Hematopoietic multipotent progenitor cell treated with erythropoietin and hydrocortisone succinate and interleukin-3 and kit ligand, for 8 days (in vitro differentiated cells): Measurements from ENCODE around the gene RASA3.

Experiments
- DNase-seq: peaks from one replicate; pipeline ENCODE4 v3.0.0-alpha.2; 2015

The RASA3 gene

GRCh38 chr13:113974304-113975281 is 157.8 kb downstream of the RASA3 start:
- no peak for DNase-seq

- DNase-seq = no peak
Measured at GRCh38 chr13:113973218-113974164, 158.9 kb downstream of the RASA3 start, which contains the start of gene C13orf46. TSS of gene C13orf46 (minus strand) at chr13:113974076. CDS start at chr13:113973997, 79 bp downstream.

GRCh38 chr13:113972451-113973217 is 159.8 kb downstream of the RASA3 start:
- no peak for DNase-seq

GRCh38 chr13:113971471-113972231 is 160.8 kb downstream of the RASA3 start:
- no peak for DNase-seq

GRCh38 chr13:113970810-113971470 is 161.5 kb downstream of the RASA3 start:
- DNase-seq = no peak

GRCh38 chr13:113969973-113970611 is 162.3 kb downstream of the RASA3 start:
- DNase-seq = no peak

GRCh38 chr13:113969311-113969972 is 163.0 kb downstream of the RASA3 start:
- no peak for DNase-seq

- no peak for DNase-seq
Measured at GRCh38 chr13:113968463-113969310, 163.7 kb downstream of the RASA3 start.

GRCh38 chr13:113967729-113968462 is 164.5 kb downstream of the RASA3 start:
- DNase-seq = no peak

GRCh38 chr13:113967206-113967720 is 165.2 kb downstream of the RASA3 start:
- no peak for DNase-seq

GRCh38 chr13:113965968-113966884 is 166.2 kb downstream of the RASA3 start:
- no peak for DNase-seq

- DNase-seq = no peak
Measured at GRCh38 chr13:113965383-113965874, 167.0 kb downstream of the RASA3 start.

GRCh38 chr13:113964251-113964995 is 168.0 kb downstream of the RASA3 start:
- DNase-seq = no peak

- DNase-seq = no peak
Measured at GRCh38 chr13:113963376-113963775, 169.0 kb downstream of the RASA3 start.

GRCh38 chr13:113962975-113963374 is 169.4 kb downstream of the RASA3 start:
- DNase-seq = no peak

- DNase-seq = no peak
Measured at GRCh38 chr13:113962386-113962785, 170.0 kb downstream of the RASA3 start.
